AG04449 (cell line): ENCODE measurements around the gene CXADR.

Source experiments
- CTCF ChIA-PET: fragments of 350-600 bp; formaldehyde crosslinking; extraction: SDS; loops from one replicate; lab custom pipeline; 2021; ENCODE audit warnings: antibody characterized with exemption; lab: Yijun Ruan, JAX
- POLR2A ChIA-PET: fragments of 400-600, 350-600 bp; formaldehyde crosslinking; extraction: SDS; loops from one replicate; lab custom pipeline; 2020; ENCODE audit warnings: antibody characterized with exemption, inconsistent platforms; lab: Yijun Ruan, JAX
- DNase-seq: peaks from one replicate; pipeline ENCODE4 v3.0.0-alpha.2; 2010; ENCODE audit warnings: low read depth, low spot score
- H3K4me3 ChIP-seq: 2 replicates; pipeline ENCODE4 v1.5.1; 2011; ENCODE audit warnings: low read depth, mild to moderate bottlenecking, control low read depth, low read length
- TF ChIP-seq, protein P1 (sequence below): IDR thresholded peaks from one replicate; pipeline ENCODE4 v1.5.1; 2011; ENCODE audit warnings: mild to moderate bottlenecking, moderate library complexity, low read length, control low read depth, inconsistent platforms; ENCODE audit not compliant: insufficient read depth; ENCODE audit errors: missing control alignments

The CXADR gene

DNA sequence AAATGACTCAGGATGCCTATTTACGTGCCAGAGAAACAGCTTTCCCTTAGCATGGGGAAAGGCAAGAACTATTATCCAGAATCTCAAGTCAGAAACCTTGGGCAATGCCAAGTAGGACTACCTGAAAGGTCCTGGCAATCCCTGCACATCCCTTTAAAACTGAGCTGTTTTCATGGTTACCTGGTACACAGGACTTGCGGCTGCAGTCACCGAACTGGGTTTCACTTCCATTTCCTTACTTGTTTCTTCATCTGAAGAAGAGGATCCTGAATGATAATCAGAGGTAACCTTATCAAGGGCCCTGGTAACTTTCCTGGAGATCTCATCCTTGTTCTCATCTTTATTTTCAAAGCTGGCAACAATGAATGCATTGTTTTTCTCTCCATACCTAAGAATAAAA is 85.6 kb downstream of the CXADR start:
- ChIA-PET CTCF (interaction anchor here (0.6 to 1.4 kb wide), 3 partner anchors 13 to 253 kb away, joined by 3 to 5 read pairs (median 3); no protein-coding TSS in a partner anchor), POLR2A (no interaction called here)
- no peak overlapping the region for H3K4me3 ChIP-seq
- TF ChIP-seq, protein P1, sequence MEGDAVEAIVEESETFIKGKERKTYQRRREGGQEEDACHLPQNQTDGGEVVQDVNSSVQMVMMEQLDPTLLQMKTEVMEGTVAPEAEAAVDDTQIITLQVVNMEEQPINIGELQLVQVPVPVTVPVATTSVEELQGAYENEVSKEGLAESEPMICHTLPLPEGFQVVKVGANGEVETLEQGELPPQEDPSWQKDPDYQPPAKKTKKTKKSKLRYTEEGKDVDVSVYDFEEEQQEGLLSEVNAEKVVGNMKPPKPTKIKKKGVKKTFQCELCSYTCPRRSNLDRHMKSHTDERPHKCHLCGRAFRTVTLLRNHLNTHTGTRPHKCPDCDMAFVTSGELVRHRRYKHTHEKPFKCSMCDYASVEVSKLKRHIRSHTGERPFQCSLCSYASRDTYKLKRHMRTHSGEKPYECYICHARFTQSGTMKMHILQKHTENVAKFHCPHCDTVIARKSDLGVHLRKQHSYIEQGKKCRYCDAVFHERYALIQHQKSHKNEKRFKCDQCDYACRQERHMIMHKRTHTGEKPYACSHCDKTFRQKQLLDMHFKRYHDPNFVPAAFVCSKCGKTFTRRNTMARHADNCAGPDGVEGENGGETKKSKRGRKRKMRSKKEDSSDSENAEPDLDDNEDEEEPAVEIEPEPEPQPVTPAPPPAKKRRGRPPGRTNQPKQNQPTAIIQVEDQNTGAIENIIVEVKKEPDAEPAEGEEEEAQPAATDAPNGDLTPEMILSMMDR = no peak
- DNase-seq = no peak

- DNase-seq = no peak
- TF ChIP-seq, protein P1 = no peak
- CTCF ChIA-PET = interaction anchor here (1.6 kb wide), 1 partner anchor 216 kb away, joined by 7 read pairs; no protein-coding TSS in a partner anchor
- H3K4me3 ChIP-seq = no peak overlapping the region
- POLR2A ChIA-PET = no interaction called here
These were observed 90.0 kb downstream of the CXADR start for GRCh38 chr21:17602874-17603273.

DNA sequence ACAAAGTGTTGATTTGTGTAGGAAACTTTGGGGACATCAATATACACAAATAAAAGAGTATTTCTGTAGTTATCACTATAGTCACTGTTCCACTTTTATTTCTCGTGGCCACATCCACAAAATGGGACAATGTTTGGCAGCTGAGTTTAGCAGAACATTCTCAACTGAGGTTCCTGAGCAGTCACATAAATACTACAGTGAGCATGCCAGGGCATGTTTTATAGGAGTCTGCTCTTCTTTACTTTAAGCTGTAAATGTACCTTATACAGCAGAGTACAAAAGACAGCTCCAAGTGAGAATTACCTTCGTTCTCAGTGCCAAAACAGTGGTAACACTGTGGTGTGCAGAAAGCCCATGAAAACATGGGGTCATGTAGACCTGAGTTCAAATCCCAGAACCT is 94.8 kb downstream of the CXADR start:
- CTCF ChIA-PET = interaction anchor here (1.0 kb wide), 1 partner anchor 22 kb away, joined by 3 read pairs; no protein-coding TSS in a partner anchor
- TF ChIP-seq, protein P1 = no peak
- DNase-seq = no peak
- no peak overlapping the region for H3K4me3 ChIP-seq
- POLR2A ChIA-PET = interaction anchor here (0.5 kb wide), 1 partner anchor 9 kb away, joined by 3 read pairs; no protein-coding TSS in a partner anchor

- no peak for DNase-seq
- no peak overlapping the region for H3K4me3 ChIP-seq
- ChIA-PET CTCF (interaction anchor here (0.8 to 1.8 kb wide), 5 partner anchors 10 to 315 kb away, joined by 3 to 7 read pairs (median 3); no protein-coding TSS in a partner anchor), POLR2A (no interaction called here)
- TF ChIP-seq, protein P1 = no peak
These were observed 96.8 kb downstream of the CXADR start for GRCh38 chr21:17609681-17610080.

DNA sequence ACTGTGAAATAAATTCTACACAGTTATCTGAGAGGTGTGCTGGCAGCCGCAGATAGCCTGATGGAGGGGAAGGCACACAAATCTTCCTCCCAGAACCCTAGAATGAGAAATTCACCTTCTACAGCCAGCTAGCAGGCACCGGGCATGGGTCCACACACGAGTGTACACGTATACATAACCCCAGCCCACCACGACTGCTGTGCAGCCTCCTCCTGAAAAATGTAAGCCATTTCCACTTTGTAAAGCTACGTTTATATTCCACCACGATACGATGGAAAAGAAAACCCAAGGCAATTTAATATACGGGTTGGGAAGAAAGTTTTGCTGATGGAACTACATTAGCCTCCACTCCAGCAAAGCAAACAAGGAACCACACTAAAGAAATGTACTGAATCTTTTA is 98.1 kb downstream of the CXADR start:
- ChIA-PET CTCF (interaction anchor here (1.8 kb wide), 1 partner anchor 225 kb away, joined by 4 read pairs; no protein-coding TSS in a partner anchor), POLR2A (interaction anchor here (0.8 kb wide), 1 partner anchor 25 kb away, joined by 3 read pairs; no protein-coding TSS in a partner anchor)
- peak overlapping the region; percentile 79 for H3K4me3 ChIP-seq
- DNase-seq = no peak
- TF ChIP-seq, protein P1 = no peak

DNA sequence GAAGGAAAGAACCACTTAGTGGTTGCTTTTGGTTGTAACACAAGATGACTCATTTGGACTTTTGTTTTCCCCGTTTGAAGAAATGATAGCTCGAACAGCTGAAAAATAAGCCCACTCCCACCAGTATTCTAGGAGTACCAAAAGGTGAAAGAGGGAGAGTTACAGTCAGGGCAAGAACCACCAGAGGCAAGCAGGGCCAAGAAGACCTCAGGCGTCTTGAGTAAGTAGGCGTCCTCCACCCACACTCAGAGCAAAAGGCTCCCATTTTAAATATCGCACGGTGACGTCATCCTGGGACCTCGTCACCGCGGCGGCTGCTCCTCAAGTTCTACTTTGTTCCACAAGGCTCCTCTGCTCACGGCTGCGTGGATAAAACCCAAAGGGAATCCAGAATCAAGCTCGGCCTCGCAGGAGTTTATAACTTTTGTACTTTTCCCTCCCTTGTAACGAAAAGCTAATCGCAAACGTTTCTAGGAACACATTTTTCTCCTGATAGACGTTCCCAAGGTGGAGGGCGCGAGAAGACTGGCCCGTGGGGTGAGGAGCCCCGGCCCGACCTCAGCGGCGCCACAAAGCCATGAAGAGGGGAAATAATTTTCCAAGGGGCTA is 98.7 kb downstream of the CXADR start:
- TF ChIP-seq, protein P1 = no peak
- DNase-seq = peak; percentile 53
- H3K4me3 ChIP-seq = peak overlapping the region; percentile 79
- CTCF ChIA-PET = interaction anchor here (1.2 to 1.8 kb wide), 2 partner anchors 20 to 226 kb away, joined by 3 to 4 read pairs; no protein-coding TSS in a partner anchor
- POLR2A ChIA-PET = no interaction called here
